Endothelial cell of hepatic sinusoid (primary cell): Measurements from ENCODE around the gene OR1L4.

ENCODE experiments used
- in situ Hi-C: cut with HindIII; loops from 2 replicates; pipeline ENCODE4 v1.10.0; 2017; ENCODE audit warnings: low sequenced_read_pairs

The OR1L4 gene, protein sequence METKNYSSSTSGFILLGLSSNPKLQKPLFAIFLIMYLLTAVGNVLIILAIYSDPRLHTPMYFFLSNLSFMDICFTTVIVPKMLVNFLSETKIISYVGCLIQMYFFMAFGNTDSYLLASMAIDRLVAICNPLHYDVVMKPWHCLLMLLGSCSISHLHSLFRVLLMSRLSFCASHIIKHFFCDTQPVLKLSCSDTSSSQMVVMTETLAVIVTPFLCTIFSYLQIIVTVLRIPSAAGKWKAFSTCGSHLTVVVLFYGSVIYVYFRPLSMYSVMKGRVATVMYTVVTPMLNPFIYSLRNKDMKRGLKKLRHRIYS

DNA sequence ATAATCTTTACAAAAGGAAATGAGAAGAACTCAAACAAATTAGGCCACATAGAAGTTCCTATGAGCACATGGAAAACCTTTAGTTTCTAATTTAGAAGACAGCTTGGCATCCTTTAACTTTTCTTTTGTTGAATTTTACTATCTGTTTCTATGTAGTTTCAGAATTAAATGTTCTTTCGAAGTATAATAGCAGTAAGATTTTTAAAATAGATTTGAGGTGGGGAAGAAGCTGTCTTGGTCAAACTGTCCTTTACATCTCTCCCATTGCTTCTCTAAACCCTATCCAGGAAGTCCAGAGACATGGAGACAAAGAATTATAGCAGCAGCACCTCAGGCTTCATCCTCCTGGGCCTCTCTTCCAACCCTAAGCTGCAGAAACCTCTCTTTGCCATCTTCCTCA, at the start of gene OR1L4:
Gene OR1L4 (plus strand): TSS at position 301 of the 400 bp plus-strand sequence. CDS start 0 bp downstream, at position 301.
- in situ Hi-C loops = no loop called here

GRCh38 chr9:122684851-122685250, 38.9 kb upstream of the OR1L4 start:
- in situ Hi-C loops = no loop called here

- in situ Hi-C loops = no loop called here
Observed at GRCh38 chr9:122695696-122696095, 28.1 kb upstream of the OR1L4 start.

DNA sequence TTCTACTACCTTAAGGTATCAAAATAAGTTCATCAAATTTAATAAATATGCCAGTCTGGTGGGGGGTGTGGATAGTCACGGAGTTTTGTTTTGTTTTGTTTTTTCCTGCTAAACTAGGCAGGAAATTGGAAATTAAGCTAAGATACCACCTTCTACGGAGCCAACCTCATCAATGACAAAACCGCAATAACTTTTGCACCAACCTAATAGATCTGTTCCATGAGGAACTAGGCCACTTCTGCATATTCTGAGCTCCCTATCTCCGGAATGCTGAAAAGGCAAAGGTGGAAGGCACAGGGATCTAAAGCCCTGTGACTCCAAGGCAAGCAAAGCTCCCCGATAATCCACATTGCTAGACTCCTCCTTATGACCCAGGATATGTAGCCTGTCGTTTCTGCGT, 5.8 kb upstream of the OR1L4 start:
- in situ Hi-C loops = no loop called here

DNA sequence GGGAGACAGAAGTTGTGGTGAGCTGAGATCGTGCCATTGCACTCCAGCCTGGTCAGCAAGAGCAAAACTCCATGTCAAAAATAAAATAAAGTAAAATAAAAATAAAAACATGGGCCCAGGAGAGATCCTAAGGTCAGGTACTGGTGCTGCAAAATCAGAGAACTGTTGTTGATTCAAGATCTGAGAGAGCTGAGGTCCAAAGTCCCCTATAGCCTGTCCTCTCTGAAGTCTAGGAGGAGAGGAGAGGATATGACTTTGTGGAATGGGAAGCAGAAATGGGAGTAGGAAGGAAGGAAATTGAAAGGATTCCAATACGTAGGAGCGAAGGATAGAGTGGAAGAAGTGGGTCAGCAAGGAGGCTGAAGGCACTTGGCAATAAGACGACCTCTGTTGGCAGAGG, 4.6 kb upstream of the OR1L4 start:
- in situ Hi-C loops = no loop called here

DNA sequence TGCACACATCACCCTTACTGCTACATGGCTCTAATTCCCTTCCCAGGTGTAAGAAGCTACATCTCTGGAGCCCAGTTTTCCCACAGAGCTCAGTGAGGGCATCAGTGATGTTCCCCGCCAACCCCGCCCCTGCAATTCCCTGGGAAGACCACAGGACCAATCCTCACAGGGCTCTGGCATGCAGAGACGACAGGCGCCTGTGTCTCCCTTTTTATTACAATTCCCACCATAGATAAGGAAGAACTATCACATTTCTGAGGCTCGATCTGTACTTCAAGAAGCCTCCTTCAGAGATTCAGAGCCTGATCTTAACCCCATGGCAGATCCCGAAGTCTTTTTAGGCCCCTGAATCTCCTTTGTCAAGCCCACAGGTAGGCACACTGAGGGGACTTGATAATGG, 18.2 kb downstream of the OR1L4 start, which contains the start of gene OR1L6:
Gene OR1L6 (plus strand): TSS at position 301 of the 400 bp plus-strand sequence. CDS start 7,545 bp downstream, outside the sequence.
- in situ Hi-C loops = no loop called here

- in situ Hi-C loops = loop anchor here (5.0 kb wide), 1 partner anchor 63 kb away; no protein-coding TSS in a partner anchor
Observed at GRCh38 chr9:122754825-122755224, 31.0 kb downstream of the OR1L4 start.

DNA sequence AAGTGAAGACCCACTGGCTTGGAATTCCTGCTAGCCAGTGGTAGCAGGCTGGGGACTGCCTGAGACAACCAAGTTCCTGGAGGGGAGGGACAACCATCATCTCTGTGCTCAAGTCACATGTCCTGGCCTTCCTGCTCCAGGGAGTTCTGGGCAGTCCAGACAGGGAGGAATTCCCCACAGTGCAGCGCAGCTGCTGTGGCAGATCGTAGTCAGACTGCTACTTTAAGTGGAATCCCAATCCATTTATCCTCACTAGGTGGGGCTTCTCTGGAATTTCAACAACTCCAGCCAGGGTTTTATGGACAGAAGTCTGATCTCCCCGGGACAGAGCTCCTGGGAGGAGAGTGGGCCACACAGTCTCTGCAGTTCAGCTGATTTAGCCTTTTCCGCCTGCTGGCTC, 44.0 kb downstream of the OR1L4 start:
- in situ Hi-C loops = no loop called here
